Measurements from ENCODE around the gene RIT1.
A peak's percentile ranks its signal among the peaks of the same experiment; 100 is the strongest.

The RIT1 gene

GRCh38 chr1:155911156-155912055 is at the start of gene RIT1:
Gene RIT1, minus strand, starts transcription at chr1:155911349. Its CDS starts 588 bp downstream, at chr1:155910761.
- peak; percentile 89 for DNase-seq

GRCh38 chr1:155960081-155960745 is 49.1 kb upstream of the RIT1 start:
- DNase-seq = no peak

- DNase-seq = no peak
These were observed 46.3 kb upstream of the RIT1 start for GRCh38 chr1:155957411-155957915.

- no peak for DNase-seq
These were observed 43.5 kb upstream of the RIT1 start for GRCh38 chr1:155954645-155955044.

GRCh38 chr1:155952505-155952890 is 41.3 kb upstream of the RIT1 start:
- no peak for DNase-seq

GRCh38 chr1:155951753-155952504 is 40.8 kb upstream of the RIT1 start:
- DNase-seq = no peak

- DNase-seq = no peak
These were observed 39.7 kb upstream of the RIT1 start for GRCh38 chr1:155950829-155951228.

GRCh38 chr1:155947741-155948140 is 36.6 kb upstream of the RIT1 start:
- DNase-seq = no peak

- no peak for DNase-seq
These were observed 36.1 kb upstream of the RIT1 start for GRCh38 chr1:155947292-155947691.

GRCh38 chr1:155946633-155947219 is 35.6 kb upstream of the RIT1 start:
- no peak for DNase-seq

GRCh38 chr1:155944444-155944799 is 33.3 kb upstream of the RIT1 start:
- no peak for DNase-seq

- DNase-seq = no peak
These were observed 31.5 kb upstream of the RIT1 start for GRCh38 chr1:155942578-155943141.

- no peak for DNase-seq
These were observed 30.8 kb upstream of the RIT1 start for GRCh38 chr1:155941845-155942531.

- DNase-seq = no peak
These were observed 30.1 kb upstream of the RIT1 start, which contains the start of gene RXFP4 for GRCh38 chr1:155940993-155941844. Gene RXFP4, plus strand, starts transcription at chr1:155941638. Its CDS starts 72 bp downstream, at chr1:155941710.

GRCh38 chr1:155940482-155940992 is 29.4 kb upstream of the RIT1 start:
- DNase-seq = no peak

GRCh38 chr1:155938220-155938627 is 27.1 kb upstream of the RIT1 start:
- DNase-seq = peak; percentile 70

GRCh38 chr1:155934936-155935590 is 23.9 kb upstream of the RIT1 start:
- no peak for DNase-seq

GRCh38 chr1:155934097-155934935 is 23.2 kb upstream of the RIT1 start, which contains the start of gene KHDC4:
Gene KHDC4, minus strand, starts transcription at chr1:155934413. Its CDS starts 40 bp downstream, at chr1:155934373.
- peak; percentile 98 for DNase-seq

- no peak for DNase-seq
These were observed 22.5 kb upstream of the RIT1 start for GRCh38 chr1:155933591-155934096.

Data from CD4-positive, alpha-beta T cell treated with Interleukin-21 for 1 hour (primary cell).